Myocyte (in vitro differentiated cells): ENCODE data around the gene EXD3. TPM values are rescaled to one million over a fixed set of nuclear protein-coding genes. Genes with fewer than 3 reads are reported as not detected.
"Not testable (repeated sequence)": the region's sequence is repeated elsewhere in the genome, so short reads cannot be mapped to it uniquely, and the experiment has no call there.

ENCODE experiments used
- DNase-seq: peaks from one replicate; pipeline ENCODE4 v3.0.0-alpha.2; 2012; ENCODE audit warnings: low read depth
- total RNA-seq: library from RNA; depleted of rRNA; stranded (reverse); fragments of >200 nt; gene quantifications from 2 replicates; pipeline ENCODE4 v1.2.3, GENCODE V29; 2014

Gene EXD3
- total RNA-seq, 1 donor from 2014 or later = 12.5 TPM

DNA sequence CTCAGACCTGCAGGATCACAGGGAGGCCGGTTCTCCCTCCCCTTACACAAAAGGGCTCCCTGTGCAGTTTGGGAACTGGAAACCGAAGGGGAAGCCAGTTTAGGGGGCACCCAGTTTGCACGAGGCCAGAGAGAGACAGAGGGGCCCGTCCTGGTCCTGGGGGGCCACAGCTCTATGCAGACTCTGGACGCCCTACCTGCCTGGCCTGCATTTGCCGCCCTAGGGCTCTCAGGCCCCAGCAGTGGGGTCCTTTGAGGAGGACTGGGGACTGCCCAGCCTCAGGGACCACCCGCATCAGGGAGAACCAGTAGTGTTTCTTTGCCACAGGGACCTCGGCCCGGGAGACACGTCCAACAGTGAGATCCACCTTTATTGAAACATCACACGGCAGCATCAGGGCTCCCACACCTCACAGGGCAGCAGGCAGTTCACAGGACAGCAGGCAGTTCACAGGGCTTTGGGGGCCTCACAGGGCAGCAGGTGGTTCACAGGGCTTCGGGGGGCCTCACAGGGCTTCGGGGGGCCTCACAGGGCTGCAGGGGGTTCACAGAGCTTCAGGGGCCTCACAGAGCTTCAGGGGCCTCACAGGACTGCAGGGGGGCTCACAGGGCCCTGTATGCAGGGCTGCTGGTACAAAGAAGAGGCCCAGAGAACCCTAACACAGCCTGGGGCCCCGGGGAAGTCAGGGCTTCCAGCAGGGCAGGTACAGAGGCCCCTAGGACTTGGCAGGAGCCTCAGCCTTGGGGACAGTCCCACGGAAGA, 36.8 kb upstream of the EXD3 start:
- DNase-seq = no peak

GRCh38 chr9:137459152-137459600, 36.2 kb upstream of the EXD3 start, which contains the start of gene NSMF:
Gene NSMF (minus strand): TSS chr9:137459334. CDS start chr9:137459102, 232 bp downstream.
- peak; percentile 92 for DNase-seq

DNA sequence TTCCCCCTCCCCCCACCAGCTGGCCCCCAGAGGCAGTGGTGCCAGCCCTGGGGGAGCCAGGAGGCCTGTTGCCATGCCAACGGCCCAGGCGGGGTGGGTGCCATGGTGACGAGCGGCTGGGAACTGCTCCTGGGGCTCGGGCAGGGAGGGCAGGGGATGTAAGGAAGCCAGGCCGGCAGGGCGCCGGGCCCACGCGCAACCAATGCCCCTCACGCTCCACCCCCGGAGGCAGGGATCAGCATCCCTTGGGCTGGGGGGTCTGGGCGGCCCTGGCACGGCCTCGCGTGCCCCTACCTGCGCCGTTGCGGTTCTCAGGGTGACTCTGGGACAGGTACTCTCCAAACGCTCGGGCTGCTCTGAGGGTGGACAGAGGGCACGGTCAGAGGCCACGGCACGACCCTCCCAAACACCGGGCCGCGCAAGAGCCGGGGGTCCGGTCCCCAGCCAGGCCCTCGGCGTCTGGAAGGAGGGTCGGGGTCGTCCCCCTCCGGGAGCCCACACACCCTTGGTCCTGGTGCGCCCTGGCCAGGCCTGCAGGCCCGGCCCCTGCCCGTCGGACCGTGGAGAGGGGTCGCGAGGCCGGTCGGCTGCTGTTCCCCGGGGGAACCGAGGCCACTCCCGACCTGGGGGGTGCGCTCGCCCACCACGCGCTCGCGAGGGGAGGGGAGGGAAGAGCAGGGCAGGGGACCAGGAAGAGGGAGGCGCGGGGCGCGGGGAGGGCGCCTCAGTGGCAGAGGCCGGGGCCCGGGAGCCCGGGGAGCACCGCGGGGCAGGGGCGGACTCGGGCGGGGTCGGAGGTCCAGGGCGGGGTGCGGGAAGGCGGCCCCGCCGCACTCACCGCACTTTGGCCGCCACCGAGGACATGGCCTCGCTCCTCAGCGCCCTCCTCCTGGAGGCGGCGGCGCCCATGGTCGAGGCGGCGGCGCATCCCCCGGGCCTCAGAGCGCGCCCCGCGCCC, 35.5 kb upstream of the EXD3 start:
- DNase-seq = peak; percentile 28

GRCh38 chr9:137457406-137458193, 34.6 kb upstream of the EXD3 start:
- no peak for DNase-seq

DNA sequence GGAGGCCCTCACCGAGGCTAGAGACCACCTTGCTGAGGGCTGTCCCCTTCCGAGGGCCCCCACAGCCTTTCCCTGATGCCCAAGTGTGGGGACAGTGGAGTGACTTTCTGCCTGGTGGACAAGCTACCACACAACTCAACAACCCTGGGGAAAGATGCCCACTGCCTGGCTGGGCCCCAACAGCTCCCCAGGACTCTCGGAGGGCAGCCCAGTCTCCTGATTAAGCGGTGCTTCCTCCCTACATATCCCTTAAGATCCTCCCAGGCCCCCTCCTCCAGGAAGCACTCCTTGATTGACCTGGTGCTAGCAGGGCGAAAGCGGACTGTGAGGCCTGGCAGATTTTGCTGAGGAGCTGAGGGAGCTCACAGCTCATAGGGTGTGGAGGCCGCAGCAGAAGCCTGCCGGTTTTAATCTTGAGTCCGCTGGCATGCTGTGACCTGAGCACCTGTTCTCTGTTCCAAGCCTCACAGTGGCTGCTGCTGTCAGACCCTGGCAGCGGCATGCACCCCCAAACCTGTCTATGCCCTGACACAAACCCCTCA, 34.0 kb upstream of the EXD3 start:
- DNase-seq = no peak

DNA sequence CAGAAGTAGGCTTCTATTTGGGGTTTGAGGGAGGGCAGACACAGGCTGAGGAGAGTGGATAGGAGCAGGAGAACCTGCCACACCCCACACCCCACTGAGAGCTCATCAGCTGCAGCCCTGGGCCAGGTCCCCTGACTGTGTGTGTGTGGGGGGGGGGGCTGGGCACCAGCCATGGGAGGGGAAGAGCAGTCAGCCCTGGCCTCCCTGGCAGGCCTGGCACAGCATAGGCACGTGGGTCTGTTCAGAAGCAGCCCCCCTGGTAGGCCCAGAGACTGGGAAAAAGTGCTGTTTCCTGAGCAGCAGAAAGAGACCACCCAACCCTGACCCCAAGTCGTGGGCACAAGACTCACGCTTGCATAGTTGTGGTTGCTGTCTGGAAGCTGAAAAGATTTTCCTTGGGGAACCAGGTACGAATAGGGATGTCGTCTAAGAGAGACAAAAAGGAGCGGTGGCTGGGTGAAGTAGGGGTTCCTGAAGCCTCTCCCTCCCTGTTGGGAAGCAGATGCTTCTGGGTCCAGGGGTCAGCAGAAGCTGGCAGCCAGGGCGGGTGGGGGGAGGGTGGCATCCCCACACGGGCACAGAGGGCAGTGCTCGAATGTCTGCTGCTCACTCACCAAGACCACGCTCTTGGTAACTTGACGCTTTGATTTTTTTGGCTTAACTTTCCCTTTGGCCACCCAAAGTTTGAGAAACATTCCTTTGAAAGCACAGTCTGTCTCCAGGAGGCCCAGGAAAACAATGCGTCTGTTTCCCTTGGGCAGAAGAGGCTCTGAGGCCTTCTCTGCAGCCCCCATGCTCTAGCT, 33.3 kb upstream of the EXD3 start:
- DNase-seq = no peak

- DNase-seq = no peak
Measured at GRCh38 chr9:137455359-137455991, 32.5 kb upstream of the EXD3 start.

GRCh38 chr9:137454597-137455358, 31.8 kb upstream of the EXD3 start:
- DNase-seq = no peak

DNA sequence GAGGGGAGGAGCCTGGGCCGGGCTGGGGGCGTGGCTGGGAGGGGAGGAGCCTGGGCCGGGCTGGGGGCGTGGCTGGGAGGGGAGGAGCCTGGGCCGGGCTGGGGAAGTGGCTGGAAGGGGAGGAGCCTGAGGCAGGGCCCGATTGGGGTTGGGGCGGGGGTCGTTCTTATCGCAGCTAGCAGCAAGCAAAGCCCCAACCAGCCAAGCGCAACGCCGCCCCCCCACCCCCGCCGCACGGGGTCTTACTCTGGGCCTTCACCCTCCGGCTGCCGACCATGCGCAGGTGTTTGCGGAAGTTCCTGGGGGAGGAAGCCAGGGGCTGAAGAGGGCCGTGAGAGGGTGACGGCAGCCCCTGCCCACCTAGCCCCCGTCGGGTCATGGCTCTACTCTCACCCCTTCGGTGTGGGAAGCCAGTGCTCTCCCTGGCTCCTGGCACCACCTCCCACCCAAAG, 31.2 kb upstream of the EXD3 start:
- no peak for DNase-seq

- no peak for DNase-seq
Measured at GRCh38 chr9:137453643-137454081, 30.7 kb upstream of the EXD3 start.

- DNase-seq = no peak
Measured at GRCh38 chr9:137452761-137453642, 30.0 kb upstream of the EXD3 start.

- no peak for DNase-seq
Measured at GRCh38 chr9:137452006-137452760, 29.2 kb upstream of the EXD3 start.

- DNase-seq = not testable (repeated sequence)
Measured at GRCh38 chr9:137451264-137452005, 28.5 kb upstream of the EXD3 start.

DNA sequence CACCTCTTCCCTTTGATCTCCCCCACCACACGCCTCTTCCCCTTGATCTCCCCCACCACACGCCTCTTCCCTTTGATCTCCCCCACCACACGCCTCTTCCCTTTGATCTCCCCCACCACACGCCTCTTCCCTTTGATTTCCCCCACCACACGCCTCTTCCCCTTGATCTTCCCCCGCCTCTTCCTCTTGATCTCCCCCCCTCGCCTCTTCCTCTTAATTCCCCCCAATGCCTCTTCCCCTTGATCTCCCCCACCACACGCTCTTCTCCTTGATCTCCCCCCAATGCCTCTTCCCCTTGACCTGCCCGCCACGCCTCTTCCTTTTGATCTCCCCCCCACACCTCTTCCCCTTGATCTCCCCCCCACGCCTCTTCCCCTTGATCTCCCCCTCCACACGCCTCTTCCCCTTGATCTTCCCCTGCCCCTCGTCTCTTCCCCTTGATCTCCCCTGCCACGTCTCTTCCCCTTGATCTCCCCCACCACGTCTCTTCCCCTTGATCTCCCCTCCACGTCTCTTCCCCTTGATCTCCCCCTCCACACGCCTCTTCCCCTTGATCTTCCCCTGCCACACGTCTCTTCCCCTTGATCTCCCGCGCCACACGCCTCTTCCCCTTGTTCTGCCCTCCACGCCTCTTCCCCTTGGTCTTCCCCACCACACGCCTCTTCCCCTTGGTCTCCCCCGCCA, 27.7 kb upstream of the EXD3 start:
- not testable (repeated sequence) for DNase-seq

- no peak for DNase-seq
Measured at GRCh38 chr9:137449931-137450538, 27.1 kb upstream of the EXD3 start.
